HG03521 (cell line): ENCODE measurements around the gene TOE1.

Experiments used
- ATAC-seq: cut with Tn5 transposase; IDR thresholded peaks from one replicate; pipeline ENCODE4 v1.9.1; 2021; ENCODE audit warnings: mild to moderate bottlenecking, moderate library complexity; ENCODE audit not compliant: unreplicated experiment

The TOE1 gene

DNA sequence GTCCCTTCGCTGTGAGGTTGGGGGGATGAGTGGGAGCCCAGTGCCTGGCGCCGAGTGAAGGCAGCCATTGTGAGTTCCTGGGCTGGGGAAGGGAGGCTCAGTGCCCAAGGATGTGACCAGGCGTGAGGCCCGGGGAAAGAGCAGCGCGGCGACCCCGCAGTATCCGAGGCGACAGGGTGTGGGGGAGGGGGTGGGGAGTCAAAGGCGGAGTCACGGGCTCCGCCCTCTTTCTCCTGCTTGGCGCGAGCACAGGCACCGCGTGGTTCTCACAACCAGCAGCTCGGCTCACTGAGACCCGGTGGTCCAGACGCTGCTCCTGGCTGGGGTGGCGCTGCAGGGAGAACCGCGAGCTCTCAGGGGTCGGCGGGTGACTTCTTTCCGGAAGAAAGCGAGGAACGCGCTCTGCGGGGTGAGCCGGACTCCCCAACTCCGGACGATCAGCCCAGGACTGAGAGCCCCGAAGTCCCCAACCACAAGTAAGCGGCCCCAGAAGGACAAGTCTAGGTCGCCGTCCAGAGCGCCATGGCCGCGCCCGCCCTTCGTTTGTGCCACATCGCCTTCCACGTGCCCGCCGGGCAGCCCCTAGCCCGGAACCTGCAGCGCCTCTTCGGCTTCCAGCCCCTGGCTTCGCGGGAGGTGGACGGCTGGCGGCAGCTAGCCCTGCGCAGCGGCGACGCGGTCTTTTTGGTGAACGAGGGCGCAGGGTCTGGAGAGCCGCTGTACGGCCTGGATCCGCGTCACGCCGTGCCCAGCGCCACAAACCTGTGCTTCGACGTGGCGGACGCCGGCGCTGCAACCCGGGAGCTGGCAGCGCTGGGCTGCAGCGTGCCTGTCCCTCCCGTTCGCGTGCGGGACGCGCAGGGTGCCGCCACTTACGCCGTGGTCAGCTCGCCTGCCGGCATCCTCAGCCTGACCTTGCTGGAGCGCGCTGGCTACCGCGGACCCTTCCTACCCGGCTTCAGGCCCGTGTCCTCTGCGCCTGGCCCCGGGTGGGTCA is 13.0 kb upstream of the TOE1 start, which contains the start of gene HPDL:
Gene HPDL, plus strand, starts transcription at position 269 of the 997 bp plus-strand sequence. Its CDS starts 254 bp downstream, at position 523.
- ATAC-seq, result no peak

DNA sequence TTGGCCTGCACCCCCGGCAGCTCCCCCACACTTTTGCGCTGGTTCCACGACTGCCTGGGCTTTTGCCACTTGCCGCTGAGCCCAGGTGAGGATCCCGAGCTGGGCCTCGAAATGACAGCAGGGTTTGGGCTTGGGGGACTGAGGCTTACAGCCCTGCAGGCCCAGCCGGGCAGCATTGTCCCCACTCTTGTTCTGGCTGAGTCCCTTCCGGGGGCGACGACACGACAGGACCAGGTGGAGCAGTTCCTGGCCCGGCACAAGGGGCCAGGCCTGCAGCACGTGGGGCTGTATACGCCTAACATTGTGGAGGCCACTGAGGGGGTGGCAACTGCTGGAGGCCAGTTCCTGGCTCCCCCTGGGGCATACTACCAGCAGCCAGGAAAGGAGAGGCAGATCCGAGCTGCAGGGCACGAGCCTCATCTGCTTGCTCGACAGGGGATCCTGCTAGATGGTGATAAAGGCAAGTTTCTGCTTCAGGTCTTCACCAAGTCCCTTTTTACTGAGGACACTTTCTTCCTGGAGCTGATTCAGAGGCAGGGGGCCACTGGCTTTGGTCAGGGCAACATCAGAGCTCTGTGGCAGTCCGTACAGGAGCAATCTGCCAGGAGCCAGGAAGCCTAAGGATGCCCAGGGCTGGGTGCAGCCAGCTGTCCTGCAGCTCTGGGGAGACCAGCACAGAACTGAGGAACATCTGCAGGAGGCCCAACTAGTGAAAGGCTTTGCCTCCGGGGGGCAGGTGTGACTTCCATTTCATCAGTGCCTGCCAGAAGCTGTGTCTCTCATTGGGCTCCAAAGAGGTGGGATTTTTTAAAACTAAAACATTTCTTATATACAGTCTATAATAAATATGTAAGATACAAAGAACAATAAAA is 12.1 kb upstream of the TOE1 start:
- no peak for ATAC-seq

DNA sequence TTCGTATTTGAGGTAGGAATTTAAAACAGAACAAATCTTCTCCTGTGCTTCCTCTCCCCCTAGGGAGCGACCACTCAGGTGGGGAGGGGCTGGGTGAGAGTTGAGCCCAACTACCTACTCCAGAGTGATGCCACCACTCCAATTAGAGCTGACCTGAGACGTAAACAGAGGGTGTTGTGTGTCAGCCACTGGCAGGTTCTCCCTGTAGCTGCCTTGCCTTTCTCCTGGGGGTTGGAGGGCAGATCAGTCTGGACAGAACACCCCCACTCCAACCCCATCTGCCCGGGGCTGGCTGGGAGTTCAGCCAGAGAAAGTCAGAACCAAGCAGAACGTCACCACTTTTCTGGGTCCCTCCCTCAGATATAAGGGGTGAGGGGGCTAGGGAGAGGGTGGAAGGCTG is 11.3 kb upstream of the TOE1 start:
- no peak for ATAC-seq

DNA sequence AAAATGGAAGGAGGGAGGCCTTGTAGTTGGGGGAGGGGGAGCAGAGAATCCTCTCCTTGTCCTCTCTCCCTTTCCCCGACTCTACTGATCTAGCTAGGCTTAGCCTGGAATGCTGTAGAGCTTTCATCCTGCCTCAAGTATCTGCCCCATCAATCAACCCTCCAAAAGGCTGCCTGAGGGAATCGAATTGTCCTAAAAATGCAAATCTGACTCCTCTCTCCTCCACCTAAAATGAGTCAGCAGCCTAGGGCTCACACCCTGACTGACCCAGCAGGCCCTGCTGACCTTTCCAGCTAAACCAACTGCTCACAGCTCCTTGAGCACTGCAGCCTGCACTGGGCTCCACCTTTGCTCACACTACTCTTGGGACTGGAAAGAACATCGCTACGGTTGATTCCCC is 10.5 kb upstream of the TOE1 start:
- no peak for ATAC-seq

DNA sequence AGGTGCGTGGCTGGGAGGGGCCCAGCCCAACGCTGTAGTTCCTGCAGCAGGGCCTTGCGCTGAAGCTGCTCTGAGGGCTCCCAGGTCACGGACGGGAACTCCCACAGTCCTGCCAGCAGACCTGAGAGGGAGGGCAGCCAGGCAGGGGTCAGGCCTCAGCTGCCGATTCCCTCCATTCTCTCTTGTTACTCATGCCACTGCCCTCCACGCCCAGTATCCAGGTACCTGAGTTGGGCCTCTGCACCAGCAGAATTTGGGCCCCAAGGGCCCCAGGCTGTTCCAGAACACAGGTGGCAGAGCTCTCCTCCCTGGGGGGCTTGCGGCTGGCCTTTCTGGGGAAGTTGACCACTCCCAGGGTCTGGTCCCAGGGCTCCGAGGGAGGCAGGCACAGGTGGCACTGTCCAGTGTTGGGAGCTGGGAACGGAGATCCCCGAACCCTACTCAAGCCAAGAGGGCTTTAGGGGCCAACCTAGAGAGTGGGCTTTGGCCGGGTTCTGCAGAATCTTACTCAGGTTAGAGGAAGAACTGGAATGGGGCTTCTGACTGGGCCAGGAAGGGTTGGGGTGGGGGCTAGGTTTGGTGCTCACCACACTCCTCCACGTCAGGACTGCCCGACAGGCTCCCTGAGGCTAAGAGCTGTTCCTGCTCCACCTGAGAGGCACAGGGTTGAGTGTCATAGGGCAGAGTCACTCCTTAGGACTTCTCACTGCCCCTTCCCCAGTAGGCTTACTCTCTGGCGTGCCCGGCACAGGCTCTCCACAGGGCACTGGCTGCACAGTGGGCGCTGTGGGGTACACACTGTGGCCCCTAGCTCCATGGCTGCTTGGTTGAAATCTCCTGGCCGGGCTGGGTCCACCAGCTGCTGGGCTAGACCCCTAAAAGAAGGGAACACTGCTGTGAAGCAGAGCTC is 8.3 kb upstream of the TOE1 start:
- no peak for ATAC-seq

DNA sequence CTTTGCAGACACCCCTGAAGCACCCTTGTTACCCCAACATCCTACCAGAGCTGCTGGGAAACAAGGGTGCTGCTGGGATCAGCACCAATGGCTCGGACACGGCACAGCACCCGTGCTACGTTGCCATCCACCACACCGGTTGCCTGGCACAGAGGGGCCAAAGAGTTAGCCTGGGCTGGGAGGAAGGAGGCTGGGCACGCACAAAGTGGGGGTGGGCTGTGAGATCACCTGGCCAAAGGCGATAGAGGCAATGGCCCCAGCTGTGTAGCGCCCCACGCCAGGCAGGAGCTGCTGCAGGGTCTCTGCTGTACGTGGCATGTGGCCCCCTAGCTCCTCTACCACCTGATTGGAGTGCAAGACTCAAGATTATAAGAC is 7.6 kb upstream of the TOE1 start:
- no peak for ATAC-seq

DNA sequence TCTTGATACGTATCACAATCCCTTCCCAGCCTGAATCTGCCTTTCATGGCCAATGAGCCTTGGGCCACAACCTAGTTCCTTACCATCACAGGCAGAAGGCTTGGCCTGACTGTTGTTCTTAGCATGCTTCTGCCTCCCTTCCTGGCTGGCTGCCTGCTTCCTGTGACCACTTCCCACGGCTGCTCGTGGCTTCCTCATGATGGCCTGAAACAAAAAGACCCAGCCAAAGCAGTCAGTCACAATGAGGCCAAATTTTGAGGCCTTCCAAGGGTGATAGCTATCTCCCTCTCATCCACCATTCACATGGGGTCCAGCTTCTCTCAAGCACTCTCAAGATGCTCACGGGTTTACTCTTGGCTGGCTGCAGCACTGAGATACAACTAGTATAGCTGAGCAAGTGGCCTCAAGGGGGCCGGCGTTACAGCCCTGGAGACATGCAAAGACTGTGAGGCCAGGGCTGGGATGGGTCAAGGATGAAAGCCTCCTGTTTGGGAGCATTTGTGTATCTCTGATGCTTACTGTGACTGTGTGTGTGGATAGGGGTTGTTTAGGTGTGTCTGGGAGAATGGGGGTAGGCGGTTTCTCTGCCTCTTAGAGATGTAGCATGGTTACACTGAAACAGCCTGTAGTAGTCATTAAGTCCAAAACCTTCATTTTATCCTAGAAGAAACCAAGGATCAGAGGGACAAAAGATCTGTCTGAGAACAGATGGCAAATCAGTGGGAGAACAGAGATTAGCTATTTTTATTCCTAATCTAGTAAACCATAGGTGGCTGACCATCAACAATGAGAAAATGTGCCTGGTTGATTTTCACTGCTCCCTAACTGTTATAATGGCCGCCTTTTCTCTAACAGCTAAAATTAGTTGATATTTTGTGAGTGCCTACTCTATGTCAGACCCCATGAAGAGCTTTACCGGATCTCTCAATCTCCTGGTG is 5.4 kb upstream of the TOE1 start:
- ATAC-seq, result no peak

DNA sequence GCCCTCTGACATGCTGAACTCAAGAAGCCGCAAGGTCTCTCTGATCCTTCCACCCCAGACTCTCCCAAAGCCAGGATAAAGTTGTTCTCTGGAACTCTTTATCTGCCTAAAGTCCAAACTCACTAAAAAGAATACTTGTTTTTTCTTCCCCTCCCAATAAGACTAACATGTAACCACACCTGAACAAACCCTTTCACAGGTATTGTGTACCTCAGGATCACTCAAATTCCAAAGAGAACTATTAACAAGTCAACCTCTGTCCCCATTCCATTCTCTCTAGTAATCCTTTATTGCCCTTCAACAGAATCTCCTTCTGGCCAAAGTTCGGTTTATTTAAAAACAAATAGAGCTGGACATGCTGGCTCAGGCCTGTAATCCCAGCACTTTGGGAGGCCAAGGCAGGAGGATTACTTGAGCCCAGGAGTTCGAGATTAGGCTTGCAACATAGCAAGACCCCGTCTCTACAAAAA is 4.1 kb upstream of the TOE1 start:
- no peak for ATAC-seq

DNA sequence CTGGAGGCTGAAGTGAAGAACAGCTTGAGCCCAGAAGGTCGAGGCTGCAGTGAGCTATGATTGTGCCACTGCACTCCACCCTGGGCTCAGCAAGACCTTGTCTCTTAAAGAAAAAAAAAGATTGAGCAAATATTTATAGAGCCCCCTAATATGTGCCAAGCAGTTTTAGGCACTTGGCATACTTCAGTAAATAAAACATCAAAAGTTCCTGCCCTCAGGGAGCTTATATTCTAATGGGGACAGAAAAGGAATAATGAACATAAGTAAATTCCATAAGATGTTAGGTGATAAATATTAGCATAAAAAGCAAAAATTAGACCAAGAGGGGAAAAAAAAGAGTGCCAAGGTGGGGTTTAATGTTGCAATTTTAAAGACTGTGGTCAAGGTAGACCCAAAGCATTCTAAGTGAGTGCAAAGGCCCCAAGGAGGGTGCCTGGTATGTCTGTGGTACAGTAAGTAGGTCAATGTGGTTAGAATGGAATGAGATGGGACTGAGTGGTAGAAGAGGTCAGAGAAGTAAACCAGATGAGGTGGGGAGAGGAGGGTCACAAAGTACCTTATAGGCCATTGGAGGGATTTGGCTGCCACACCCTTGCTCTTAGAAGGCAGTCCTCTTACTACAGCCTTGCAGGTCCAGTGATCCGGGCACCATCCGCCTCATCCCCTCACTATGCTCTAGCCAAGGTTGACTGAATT is 2.2 kb upstream of the TOE1 start:
- no peak for ATAC-seq

DNA sequence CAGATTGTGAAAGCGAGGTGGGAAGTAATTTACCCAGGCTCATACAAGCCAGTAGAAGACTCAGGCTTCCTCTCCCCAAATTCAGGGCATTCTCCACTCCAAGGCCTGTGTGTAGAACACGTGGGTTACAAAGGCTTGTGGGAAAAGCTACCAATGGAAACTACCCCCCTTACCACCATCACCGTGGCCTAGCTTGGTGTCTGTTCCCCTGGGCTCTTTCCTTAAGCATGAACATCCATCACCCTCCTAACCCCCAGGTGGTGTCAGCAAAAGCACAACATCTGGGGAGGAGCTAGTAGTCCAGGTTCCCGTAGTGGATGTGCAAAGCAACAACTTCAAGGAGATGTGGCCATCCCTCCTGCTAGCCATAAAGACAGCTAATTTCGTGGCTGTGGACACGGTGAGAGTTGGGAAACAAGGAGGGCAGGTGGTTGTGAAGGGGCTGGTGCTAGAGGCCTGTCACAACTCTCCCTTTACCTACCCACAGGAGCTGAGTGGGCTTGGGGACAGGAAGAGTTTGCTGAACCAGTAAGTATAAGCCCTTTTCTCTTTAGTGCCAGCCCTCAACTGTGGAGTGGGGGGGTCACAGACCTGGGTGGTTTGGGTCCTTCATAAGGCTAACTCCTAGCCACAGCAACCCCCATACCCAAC is 971 bp downstream of the TOE1 start:
- ATAC-seq, result no peak

DNA sequence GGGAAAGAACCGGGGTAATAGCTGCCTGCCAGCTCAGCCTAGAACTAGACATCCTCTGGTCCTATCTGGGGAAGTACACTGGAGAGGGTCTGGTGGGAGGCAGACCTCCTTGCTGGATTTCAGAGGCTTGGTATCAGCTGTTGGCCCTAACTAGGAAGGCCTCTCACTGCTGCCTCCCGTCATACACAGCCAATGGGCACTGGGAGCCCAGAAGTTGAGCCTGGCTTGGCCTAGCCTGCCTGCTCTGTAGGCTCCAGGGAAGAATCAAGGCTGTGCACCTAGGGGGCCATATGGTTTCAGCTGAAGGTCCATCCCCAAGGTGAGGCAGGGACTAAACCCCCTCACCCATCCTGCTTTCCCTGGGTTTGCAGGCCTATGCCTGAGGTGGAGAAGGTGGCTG is 4.5 kb downstream of the TOE1 start:
- no peak for ATAC-seq

DNA sequence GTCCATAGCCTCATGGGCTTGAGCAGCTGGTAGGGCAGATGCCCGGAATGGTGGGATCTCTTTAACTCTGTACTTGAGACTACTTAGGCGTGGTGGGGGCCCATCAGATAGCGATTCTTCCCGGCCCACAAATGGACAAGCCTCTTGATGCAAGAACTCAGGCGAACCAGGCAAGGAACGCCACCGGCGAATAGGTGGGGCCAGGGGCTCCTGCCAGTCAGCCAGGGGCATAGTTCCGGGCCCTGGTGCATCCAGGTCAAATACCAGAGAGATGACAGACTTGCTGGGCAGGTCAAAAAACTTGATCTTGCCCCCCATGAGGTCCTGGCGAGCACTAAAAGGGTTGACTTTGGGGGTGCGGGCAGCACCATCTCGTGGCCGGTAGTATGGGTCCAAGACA is 5.0 kb downstream of the TOE1 start:
- ATAC-seq, result no peak

DNA sequence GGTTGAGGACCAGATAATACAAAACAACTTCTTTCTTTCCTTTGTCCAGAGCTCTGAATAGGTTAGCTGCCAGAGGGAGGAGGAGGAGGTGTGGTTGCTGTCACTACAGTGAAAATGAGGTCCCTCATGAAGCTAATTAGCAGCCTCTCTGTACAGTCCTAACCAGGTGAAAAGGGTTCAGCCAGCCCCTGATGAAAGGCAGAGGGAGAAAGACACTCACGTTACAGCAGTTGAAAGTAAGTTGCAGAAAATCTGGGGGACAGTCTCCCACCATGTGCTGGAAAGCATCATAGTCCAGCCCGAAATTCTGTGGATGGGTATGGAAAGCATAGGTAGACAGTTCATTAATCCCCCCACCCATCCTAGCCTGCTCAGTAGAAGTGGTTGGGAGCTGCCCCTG is 6.5 kb downstream of the TOE1 start:
- ATAC-seq, result no peak

DNA sequence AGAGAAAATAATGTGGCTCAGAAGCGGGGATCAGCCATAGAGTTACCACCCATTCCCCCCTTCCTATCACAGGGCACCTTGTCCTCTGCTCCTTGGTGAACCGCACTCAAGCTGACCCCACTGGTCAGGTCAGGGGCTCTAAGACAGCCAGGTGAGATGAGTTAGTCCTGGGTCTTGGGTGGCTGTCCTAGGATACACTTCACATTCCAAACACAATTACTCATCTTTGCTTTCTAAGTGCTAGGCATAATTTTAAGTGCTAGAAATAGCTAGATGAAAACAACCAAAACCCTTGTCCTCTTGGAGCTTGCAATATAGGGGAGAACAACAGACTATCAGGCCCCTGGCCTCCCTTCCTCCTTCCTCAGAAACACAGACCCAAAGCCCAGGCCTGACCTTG is 8.1 kb downstream of the TOE1 start:
- no peak for ATAC-seq

DNA sequence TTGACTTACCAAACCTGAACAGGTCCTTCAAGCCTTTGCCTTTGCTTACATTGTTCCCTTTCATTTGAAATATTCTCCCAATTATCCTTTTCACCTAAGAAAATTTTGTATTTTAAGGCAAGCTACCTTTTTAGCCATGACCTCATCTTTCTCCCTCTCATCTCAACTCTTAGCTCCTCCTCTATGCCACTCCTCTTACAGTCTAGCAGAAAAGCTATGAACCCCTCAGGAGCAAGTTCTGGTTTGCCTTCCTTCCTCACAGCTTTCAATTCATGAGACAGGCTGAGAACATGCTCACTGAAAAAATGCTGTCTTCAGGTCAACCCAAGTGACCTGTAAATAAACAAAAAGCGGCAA is 8.6 kb downstream of the TOE1 start:
- ATAC-seq, result no peak

DNA sequence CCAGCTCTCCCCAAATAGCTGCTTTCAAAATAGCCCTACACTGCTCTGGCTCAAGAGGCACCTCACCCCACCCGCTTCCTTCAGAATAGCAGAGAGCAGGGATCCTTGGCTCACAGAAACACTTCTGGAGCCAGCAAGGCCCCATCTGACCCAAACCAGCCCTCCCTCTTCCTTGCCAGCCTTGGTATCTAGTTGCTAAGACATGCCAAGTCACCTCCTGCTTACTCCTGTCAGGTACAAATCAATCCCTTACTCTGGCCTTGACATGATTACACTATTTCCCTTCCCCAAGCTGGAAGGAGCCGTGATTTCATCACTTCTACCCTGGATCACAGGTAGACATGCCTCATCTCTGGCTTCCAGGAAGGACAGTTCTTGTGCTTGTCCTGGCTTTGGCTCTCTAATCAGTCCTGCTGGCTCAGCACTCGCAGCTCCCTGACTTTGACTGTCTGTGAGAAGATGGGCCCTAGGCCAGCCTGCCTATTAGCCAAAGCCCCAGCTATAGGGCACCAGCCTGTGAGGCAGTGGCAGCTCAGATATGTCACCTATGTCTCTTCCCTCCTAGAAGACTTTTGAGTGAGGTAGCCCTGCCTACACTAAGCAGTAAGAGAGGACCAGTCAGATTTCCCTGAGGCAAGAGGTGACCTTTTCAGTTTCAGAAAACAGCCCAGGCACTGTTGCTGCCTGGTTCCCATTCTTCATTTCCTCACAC is 9.2 kb downstream of the TOE1 start:
- no peak for ATAC-seq

DNA sequence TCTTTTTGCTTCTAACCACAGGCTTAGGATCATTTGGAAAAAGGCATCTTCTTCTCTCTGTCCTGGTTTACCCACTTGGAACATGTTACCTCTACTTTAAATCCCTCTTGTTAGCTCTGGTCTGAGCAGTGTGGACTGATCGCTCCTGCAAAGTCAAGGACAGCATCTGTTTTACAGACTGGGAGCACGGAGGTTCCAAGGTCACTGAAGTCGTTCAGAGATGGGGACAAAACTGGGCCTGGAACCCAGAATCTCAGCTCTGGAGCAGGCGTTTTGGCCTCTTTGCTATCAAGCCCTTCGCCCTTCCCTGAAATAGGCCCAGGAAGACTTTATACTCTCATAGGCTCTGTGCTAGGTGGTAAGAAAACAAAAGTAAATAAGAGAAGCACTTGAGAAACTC is 11.5 kb downstream of the TOE1 start:
- ATAC-seq, result no peak

DNA sequence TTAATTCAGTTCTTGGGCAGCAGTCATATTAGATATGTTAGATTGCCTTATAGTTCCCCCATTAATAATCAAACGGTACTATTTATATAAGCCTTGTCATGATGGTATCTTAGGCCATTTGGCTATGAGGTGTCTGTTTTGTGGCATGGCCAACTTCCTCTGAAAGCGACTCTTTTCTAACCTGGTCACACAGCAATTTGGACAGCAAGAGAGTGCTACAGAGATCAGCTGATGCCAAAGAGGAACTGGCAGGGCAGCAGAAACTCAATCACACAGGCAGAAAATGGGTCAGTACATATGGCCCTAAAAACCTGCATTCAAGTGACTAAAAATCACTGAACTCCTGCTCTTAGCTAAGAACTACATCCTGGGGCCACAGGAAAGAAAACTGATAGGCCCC is 13.7 kb downstream of the TOE1 start:
- ATAC-seq, result no peak
